K562 (cell line): Measurements from ENCODE around the gene TLR1. TPM values are rescaled to one million over a fixed set of nuclear protein-coding genes. Genes with fewer than 3 reads are reported as not detected.

Experiments used
- ATAC-seq: fragments of 200-7000 bp; cut with Tn5 transposase; 3 replicates; pipeline ENCODE4 v1.9.1; 2020; ENCODE audit warnings: moderate library complexity
- BruUV-seq: library from RNA; stranded (reverse); fragments of 400-500 nt; replicated peaks from 2 replicates; lab custom pipeline; 2021; lab: Mats Ljungman, UMichigan
- CTCF ChIA-PET: fragments of 300-600 bp; formaldehyde crosslinking; extraction: SDS; loops from one replicate; lab custom pipeline; 2021; ENCODE audit warnings: low intra/inter-chr PET ratio; lab: Yijun Ruan, JAX
- POLR2A ChIA-PET: fragments of 300-600, 350-650 bp; sonication (Branson Sonifier 250); formaldehyde crosslinking; extraction: SDS; loops from one replicate; lab custom pipeline; 2021; ENCODE audit warnings: antibody characterized with exemption, inconsistent platforms; lab: Yijun Ruan, JAX
- DNase-seq, 4 experiments: peaks; one replicate each; pipeline versions ENCODE4 v3.0.0 to v3.0.0-alpha.2; 2011 to 2018; ENCODE audit warnings: low spot score in 3 of 4, mixed read lengths in 3 of 4; ENCODE audit errors: extremely low read depth in 1 of 4
- FAIRE-seq: peaks from 2 replicates; lab custom pipeline; 2011; peaks lifted over from hg19 to GRCh38; lab: Jason Lieb, UNC
- H2AFZ ChIP-seq: 2 replicates; pipeline ENCODE4 v1.6.0; 2011; ENCODE audit warnings: low read depth, low read length, control low read depth, inconsistent platforms
- H3K27ac ChIP-seq: fragments of 200-600 bp; 3 replicates; pipeline ENCODE4 v1.8.0; 2011; ENCODE audit warnings: low read depth, mild to moderate bottlenecking, control low read depth, inconsistent platforms, low read length, moderate library complexity, mixed read lengths; ENCODE audit errors: extremely low read depth
- H3K27me3 ChIP-seq, 2 experiments: fragments of 300-600 bp in 1 of 2; 2 replicates in 1 of 2; 3 replicates in 1 of 2; pipeline versions ENCODE4 v1.6.0 to v1.8.0; 2011; ENCODE audit warnings: inconsistent platforms in 2 of 2, low read length in 2 of 2, mild to moderate bottlenecking in 1 of 2, mixed read lengths in 1 of 2, moderate library complexity in 1 of 2; ENCODE audit not compliant: control insufficient read depth in 2 of 2, insufficient read depth in 2 of 2
- H3K36me3 ChIP-seq: fragments of 300-600 bp; 3 replicates; pipeline ENCODE4 v1.8.0; 2011; ENCODE audit warnings: mild to moderate bottlenecking, low read length, inconsistent platforms; ENCODE audit not compliant: control insufficient read depth, insufficient read depth
- H3K4me1 ChIP-seq, 2 experiments: fragments of 200-600 bp in 1 of 2; replicated peaks in 1 of 2; 2 replicates in 1 of 2; 3 replicates in 1 of 2; pipeline versions ENCODE4 v1.5.1 to v1.8.0; 2011; ENCODE audit warnings: inconsistent platforms in 2 of 2, low read length in 2 of 2, mild to moderate bottlenecking in 1 of 2, mixed read lengths in 1 of 2, moderate library complexity in 1 of 2; ENCODE audit not compliant: control insufficient read depth in 2 of 2, insufficient read depth in 2 of 2
- H3K4me2 ChIP-seq: 2 replicates; pipeline ENCODE4 v1.6.1; 2011; ENCODE audit warnings: low read length, control low read depth, inconsistent platforms, mixed read lengths; ENCODE audit not compliant: insufficient read depth
- H3K4me3 ChIP-seq: fragments of 200-600 bp; sonication (generic), shearing (Covaris generic); 2 replicates; pipeline ENCODE4 v1.5.1; 2016; ENCODE audit warnings: control low read depth, inconsistent platforms
- H3K79me2 ChIP-seq: fragments of 200-600 bp; 3 replicates; pipeline ENCODE4 v1.8.0; 2011; ENCODE audit warnings: low read length, inconsistent platforms; ENCODE audit not compliant: control insufficient read depth, insufficient read depth
- H3K9ac ChIP-seq, 2 experiments: 2 replicates each; pipeline versions ENCODE4 v1.6.0 to v1.6.1; 2011; ENCODE audit warnings: low read depth in 2 of 2, low read length in 2 of 2, control low read depth in 1 of 2, inconsistent platforms in 1 of 2, mild to moderate bottlenecking in 1 of 2, mixed read lengths in 1 of 2; ENCODE audit not compliant: insufficient read depth in 1 of 2
- H3K9me1 ChIP-seq: one replicate; pipeline ENCODE4 v1.6.0; 2011; ENCODE audit warnings: inconsistent platforms, mild to moderate bottlenecking, low read length, moderate library complexity; ENCODE audit not compliant: control insufficient read depth, insufficient read depth
- H3K9me3 ChIP-seq: replicated peaks from 2 replicates; pipeline ENCODE4 v1.5.1; 2011; ENCODE audit warnings: low read depth, low read length, inconsistent platforms; ENCODE audit not compliant: control insufficient read depth, insufficient read depth
- H4K20me1 ChIP-seq: replicated peaks from 2 replicates; pipeline ENCODE4 v1.6.1; 2011; ENCODE audit warnings: low read length, inconsistent platforms, mixed read lengths; ENCODE audit not compliant: control insufficient read depth, insufficient read depth
- CSDE1 ChIP-seq, 2 experiments: fragments of 450-650 bp; IDR thresholded peaks; 2 replicates each; pipeline ENCODE4 v1.6.1; 2016; ENCODE audit warnings: mild to moderate bottlenecking in 1 of 2
- FOXA1 ChIP-seq: fragments of 450-650 bp; IDR thresholded peaks from 2 replicates; pipeline ENCODE4 v1.6.1; 2016; ENCODE audit warnings: mild to moderate bottlenecking, borderline replicate concordance
- GABPB1 ChIP-seq: sonication (generic); formaldehyde crosslinking; IDR thresholded peaks from 2 replicates; pipeline ENCODE4 v1.8.0; 2022; ENCODE audit warnings: mild to moderate bottlenecking, missing genetic modification reagents
- IRF2 ChIP-seq: sonication (generic); formaldehyde crosslinking; IDR thresholded peaks from 2 replicates; pipeline ENCODE4 v1.8.1; 2022; ENCODE audit warnings: mild to moderate bottlenecking, missing genetic modification reagents
- NFIC ChIP-seq: fragments of 450-650 bp; IDR thresholded peaks from 2 replicates; pipeline ENCODE4 v1.6.1; 2017; ENCODE audit warnings: mild to moderate bottlenecking, inconsistent platforms
- PML ChIP-seq: IDR thresholded peaks from 2 replicates; pipeline ENCODE4 v1.6.1; 2012; ENCODE audit warnings: low read length, inconsistent platforms
- POLR2G ChIP-seq: fragments of 200-400 bp; formaldehyde crosslinking; IDR thresholded peaks from 2 replicates; pipeline ENCODE4 v1.6.1; 2017; ENCODE audit warnings: low read depth, mild to moderate bottlenecking, antibody characterized with exemption, low read length, moderate library complexity
- RUNX1 ChIP-seq: sonication (generic); IDR thresholded peaks from 2 replicates; pipeline ENCODE4 v1.6.1; 2016; ENCODE audit warnings: antibody characterized with exemption, low read depth
- TCFL5 ChIP-seq: fragments of 250-450 bp; sonication (Bioruptor Pico); conservative IDR thresholded peaks from 2 replicates; pipeline ENCODE4 v1.6.1; 2021; ENCODE audit warnings: mild to moderate bottlenecking, moderate library complexity, matching md5 sums
- U2AF1 ChIP-seq: fragments of 200-400 bp; formaldehyde crosslinking; optimal IDR thresholded peaks from 2 replicates; pipeline ENCODE3; 2017; ENCODE audit warnings: mild to moderate bottlenecking, low read depth, low read length, moderate library complexity
- XRCC5 ChIP-seq: fragments of 200-400 bp; formaldehyde crosslinking; IDR thresholded peaks from 2 replicates; pipeline ENCODE4 v1.6.1; 2017; ENCODE audit warnings: low read depth, mild to moderate bottlenecking, low read length
- YY1 ChIP-seq, 3 experiments: IDR thresholded peaks; 2 replicates each; pipeline ENCODE4 v1.6.1; 2011; ENCODE audit warnings: low read length in 2 of 3, mild to moderate bottlenecking in 2 of 3, moderate library complexity in 2 of 3, borderline replicate concordance in 1 of 3, control low read depth in 1 of 3, low read depth in 1 of 3; ENCODE audit not compliant: insufficient read depth in 3 of 3, insufficient replicate concordance in 2 of 3, control insufficient read depth in 1 of 3, insufficient read length in 1 of 3; ENCODE audit errors: extremely low read depth in 1 of 3
- ZNF277 ChIP-seq: fragments of 250-450 bp; sonication (Bioruptor Pico); IDR thresholded peaks from 2 replicates; pipeline ENCODE4 v1.8.0; 2022; ENCODE audit warnings: inconsistent platforms, mild to moderate bottlenecking, moderate library complexity, borderline replicate concordance
- WGBS: fragments of 100-300 bp; shearing (Covaris generic); methylation state at CpG from one replicate; pipeline ENCODE4 v1.1.6; 2016; ENCODE audit warnings: low coverage, mixed read lengths; ENCODE audit not compliant: insufficient coverage; ENCODE audit errors: missing lambda C conversion rate; 5-methylcytosine and 5-hydroxymethylcytosine counted together
- in situ Hi-C: fragments of 300-500 bp; cut with MboI; formaldehyde crosslinking; loops from 4 replicates; pipeline ENCODE4 v1.15.0; 2018; ENCODE audit warnings: inconsistent platforms, mixed read lengths
- intact Hi-C: fragments of 100-400 bp; cut with micrococcal nuclease; formaldehyde crosslinking; loops from 2 replicates; pipeline ENCODE4 v1.14.2; 2022
- polyA plus RNA-seq, 8 experiments: library from polyadenylated mRNA; depleted of rRNA in 4 of 8; stranded (reverse) in 5 of 8; unstranded in 3 of 8; fragments of >200 nt; fragmentation: Nextera tagmentation in 2 of 8; fragmentation: Illumina TruSeq in 1 of 8; extraction: Ambion mirVana in 2 of 8; extraction: Trizol in 1 of 8; gene quantifications; 2 replicates each; pipeline versions ENCODE4 v1.2.1 to v1.2.3, GENCODE V29; 2011 to 2014; ENCODE audit warnings: inconsistent platforms in 1 of 8, missing spikeins in 1 of 8
- total RNA-seq, 7 experiments: library from RNA; depleted of rRNA in 6 of 7; stranded (reverse); fragments of >200 nt in 6 of 7; fragmentation: Illumina TruSeq in 2 of 7; extraction: Trizol in 2 of 7; gene quantifications; 2 replicates each; pipeline versions ENCODE4 v1.2.1 to v1.2.3, GENCODE V29; 2011 to 2021; ENCODE audit warnings: low replicate concordance in 1 of 7

TLR1 gene
- total and polyA plus RNA-seq, 9 of the 15 experiments (the other 6 are each of a cell fraction or from before 2014, with no cell fraction given) = 0.11 to 0.49 (median 0.29) TPM

GRCh38 chr4:38800366-38800765 is 4.2 kb downstream of the TLR1 start:
- no peak for DNase-seq
- no peak overlapping the region for H2AFZ ChIP-seq
- intact Hi-C loops = loop anchor here (5.0 kb wide), 1 partner anchor 43 kb away; no protein-coding TSS in a partner anchor
- peaks cover 0 to 4% of the 10 kb centered on the region in 2 experiments; a peak in 1 of 5 replicates for H3K27me3 ChIP-seq
- no peak overlapping the region for H3K27ac ChIP-seq
- no TSS peak for BruUV-seq
- no peaks in the 10 kb centered on the region for H3K9me3 ChIP-seq
- ChIA-PET CTCF (no interaction called here), POLR2A (interaction anchor here (1.0 kb wide), 1 partner anchor 11 kb away, joined by 3 read pairs; no protein-coding TSS in a partner anchor)
- H3K36me3 ChIP-seq = no peaks in the 10 kb centered on the region
- H3K9ac ChIP-seq = no peak overlapping the region
- 5% methylated on average over 2 of the region's 2 CpGs for WGBS
- no peaks in the 10 kb centered on the region for H3K79me2 ChIP-seq
- no peaks in the 10 kb centered on the region for H3K9me1 ChIP-seq
- in situ Hi-C loops = no loop called here
- H3K4me3 ChIP-seq = no peak overlapping the region
- no peak for ATAC-seq
- H3K4me2 ChIP-seq = no peak overlapping the region
- H3K4me1 ChIP-seq = no peaks in the 10 kb centered on the region
- no peaks in the 10 kb centered on the region for H4K20me1 ChIP-seq
- TF ChIP-seq NFIC (no peak), YY1 (IDR thresholded peaks at IDR 0.05; ENCODE audit: borderline replicate concordance in 1 of 3, control insufficient read depth in 1 of 3, extremely low read depth in 1 of 3, insufficient read depth in 3 of 3, insufficient read length in 1 of 3, insufficient replicate concordance in 2 of 3, low read depth in 1 of 3, low read length in 2 of 3) (no peak), TCFL5 (CRISPR knock-in tag) (no peak), U2AF1 (no peak), POLR2G (no peak), GABPB1 (CRISPR knock-in tag) (no peak), IRF2 (CRISPR knock-in tag) (no peak), RUNX1 (no peak), FOXA1 (no peak), CSDE1 (IDR thresholded peaks at IDR 0.05) (no peak), PML (no peak), ZNF277 (CRISPR knock-in tag) (no peak), XRCC5 (no peak)
- FAIRE-seq = no peak
